Activated CD8-positive, alpha-beta memory T cell treated with anti-CD3 and anti-CD28 coated beads, Interleukin-2, amount 50 U/mL, for 24 hours (primary cell): ENCODE results near the gene PRR22.
"Not testable (repeated sequence)": the region's sequence is repeated elsewhere in the genome, so short reads cannot be mapped to it uniquely, and the experiment has no call there.

Source experiments
- DNase-seq: peaks from one replicate; pipeline ENCODE4 v3.0.0-alpha.2; 2020; ENCODE audit errors: extremely low read depth

Gene PRR22

DNA sequence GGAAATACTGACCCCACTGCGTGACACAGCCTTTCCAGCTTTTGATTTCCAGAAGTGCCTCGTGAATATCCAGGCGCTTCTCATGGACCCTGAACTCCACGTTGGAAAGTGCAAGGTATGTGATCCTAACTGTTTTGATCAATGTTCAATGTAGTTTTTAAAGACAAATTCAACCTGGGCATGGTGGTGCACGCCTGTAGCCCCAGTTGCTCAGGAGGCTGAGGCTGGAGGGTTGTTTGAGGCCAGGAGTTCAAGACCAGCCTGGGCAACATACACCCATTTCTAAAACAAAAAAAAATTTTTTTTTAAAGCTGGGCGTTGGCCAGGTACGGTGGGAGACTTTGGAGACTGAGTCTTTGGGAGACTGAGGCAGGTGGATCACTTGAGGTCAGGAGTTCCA, 32.8 kb downstream of the PRR22 start:
- DNase-seq: no peak

DNA sequence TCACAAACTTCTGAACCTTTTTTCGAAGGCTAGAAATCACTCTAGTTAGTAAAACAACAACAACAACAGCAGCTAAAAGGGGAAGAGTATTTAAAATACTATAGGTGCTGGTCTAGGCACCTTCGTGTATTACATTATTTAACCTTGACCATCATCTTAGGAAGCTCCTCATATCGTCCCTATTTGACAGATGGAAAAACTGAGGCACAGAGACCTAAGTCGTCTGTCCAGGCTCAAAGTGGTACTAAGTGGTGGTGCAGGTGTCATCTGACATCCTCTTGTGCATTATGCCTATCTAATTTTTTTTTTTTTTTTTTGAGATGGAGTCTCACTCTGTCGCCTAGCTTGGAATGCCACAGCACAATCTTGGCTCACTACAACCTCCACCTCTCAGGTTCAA, 35.0 kb downstream of the PRR22 start:
- no peak for DNase-seq

DNA sequence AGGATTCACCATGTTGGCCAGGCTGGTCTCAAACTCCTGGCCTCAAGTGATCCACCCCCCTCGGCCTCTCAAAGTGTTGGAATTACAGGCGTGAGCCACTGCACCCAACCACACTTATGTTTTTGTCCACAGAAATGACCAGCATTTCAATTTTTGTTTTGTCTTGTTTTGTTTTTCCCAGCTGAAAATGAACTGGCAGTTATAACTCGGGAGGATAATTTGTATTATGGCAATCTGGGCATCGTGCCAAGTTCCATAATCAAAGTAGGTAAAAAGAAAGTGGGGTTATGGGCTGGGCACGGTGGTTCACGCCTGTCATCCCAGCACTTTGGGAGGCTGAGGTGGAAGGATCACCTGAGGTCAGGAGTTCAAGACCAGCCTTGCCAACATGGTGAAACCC, 35.6 kb downstream of the PRR22 start:
- not testable (repeated sequence) for DNase-seq

DNA sequence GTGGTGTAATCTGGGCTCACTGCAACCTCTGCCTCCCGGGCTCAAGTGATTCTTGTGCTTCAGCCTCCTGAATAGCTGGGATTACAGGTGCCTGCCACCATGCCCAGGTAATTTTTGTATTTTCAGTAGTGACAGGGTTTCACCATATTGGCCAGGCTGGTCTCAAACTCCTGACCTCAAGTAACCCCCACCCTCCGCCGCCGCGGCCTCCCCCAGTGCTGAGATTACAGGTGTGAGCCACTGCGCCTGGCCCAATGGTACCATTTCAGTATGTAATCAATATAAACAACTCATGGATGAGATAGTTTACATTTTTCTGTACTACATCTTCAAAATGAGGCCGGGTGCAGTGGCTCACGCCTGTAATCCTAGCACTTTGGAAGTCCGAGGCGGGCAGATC, 39.5 kb downstream of the PRR22 start:
- DNase-seq: not testable (repeated sequence)

DNA sequence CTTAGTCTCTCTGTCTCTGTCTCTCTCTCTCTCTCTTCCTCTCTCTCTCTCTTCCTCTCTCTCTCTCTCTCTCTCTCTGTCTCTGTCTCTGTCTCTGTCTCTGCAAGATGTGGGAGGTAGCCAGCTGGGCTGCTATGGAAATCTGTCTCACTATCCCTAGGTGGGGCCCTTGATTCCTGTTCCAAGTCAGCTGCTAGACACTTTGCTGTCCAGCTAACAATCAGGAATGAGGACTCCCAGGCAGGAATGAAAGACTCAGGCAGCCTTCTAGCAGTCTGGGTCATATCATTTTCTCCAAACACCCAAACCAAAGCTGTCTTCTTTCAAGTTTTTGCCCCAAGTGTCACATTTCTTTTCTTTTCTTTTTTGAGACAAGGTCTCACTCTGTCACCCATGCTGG, 40.9 kb downstream of the PRR22 start:
- DNase-seq: no peak

DNA sequence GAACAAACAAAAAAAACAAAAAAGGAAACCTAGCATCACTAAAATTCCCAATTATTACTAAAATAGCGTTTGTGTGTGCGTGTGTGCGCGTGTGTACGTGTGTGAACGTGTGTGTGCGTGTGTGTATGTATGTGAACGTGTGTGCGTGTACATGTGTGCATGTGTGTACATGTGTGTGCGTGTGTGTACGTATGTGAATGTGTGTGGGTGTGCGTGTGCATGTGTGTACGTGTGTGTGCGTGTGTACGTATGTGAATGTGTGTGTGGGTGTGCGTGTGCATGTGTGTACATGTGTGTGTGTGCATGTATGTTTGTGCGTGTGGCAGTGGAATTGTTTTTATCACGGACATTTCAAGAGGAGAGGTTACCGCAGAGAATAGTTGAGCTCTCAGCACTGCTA, 42.5 kb downstream of the PRR22 start:
- DNase-seq: no peak

DNA sequence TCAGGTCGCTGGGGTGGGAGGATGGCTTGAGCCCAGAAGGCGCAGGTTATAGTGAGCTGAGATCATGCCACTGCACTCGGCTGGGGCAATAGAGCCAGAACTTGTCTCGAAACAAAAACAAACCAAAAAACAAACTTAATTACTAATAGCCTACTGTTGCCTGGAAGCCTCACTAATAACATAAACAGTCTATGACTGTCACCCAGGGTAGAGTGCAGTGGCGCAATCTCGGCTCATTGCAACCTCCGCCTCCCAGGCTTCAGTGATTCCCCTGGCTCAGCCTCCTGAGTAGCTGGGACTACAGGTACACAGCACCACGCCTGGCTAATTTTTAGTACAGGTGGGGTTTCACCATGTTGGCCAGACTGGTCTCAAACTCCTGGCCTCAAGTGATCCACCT, 46.1 kb downstream of the PRR22 start:
- no peak for DNase-seq

DNA sequence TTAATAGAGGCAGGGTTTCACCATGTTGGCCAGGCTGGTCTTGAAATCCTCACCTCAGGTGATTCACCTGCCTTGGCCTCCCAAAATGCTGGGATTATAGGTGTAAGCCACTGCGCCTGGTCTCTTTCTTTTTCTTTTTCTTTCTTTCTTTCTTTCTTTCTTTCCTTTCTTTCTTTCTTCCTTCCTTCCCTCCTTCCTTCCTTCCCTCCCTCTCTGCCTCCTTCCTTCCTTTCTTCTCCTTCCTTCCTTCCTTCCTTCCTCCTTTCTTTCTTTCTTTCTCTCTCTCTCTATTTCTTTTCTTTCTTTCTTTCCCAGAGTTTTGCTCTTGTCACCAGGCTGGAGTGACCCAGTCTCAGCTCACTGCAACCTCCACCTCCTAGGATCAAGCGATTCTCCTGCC, 51.4 kb downstream of the PRR22 start:
- not testable (repeated sequence) for DNase-seq
